ENCODE results near the gene CD163L1. TPM values are rescaled to one million over a fixed set of nuclear protein-coding genes. Genes with fewer than 3 reads are reported as not detected.
A peak's percentile ranks its signal among the peaks of the same experiment; 100 is the strongest.

Gene CD163L1
- total and polyA plus RNA-seq, 2 of the 8 experiments (the other 6 are each of a cell fraction or from before 2014, with no cell fraction given): 0.11 to 0.22 TPM

- ChIA-PET POLR2A (ENCODE audit: partially characterized antibody) (no interaction called here), CTCF (ENCODE audit: partially characterized antibody) (interaction anchor here (0.6 to 1.2 kb wide), 3 partner anchors 48 to 154 kb away, joined by 3 to 8 read pairs (median 3); no protein-coding TSS in a partner anchor)
- no peak overlapping the region for H3K27ac ChIP-seq (ENCODE audit: low read depth, low read length)
- H3K4me3 ChIP-seq (ENCODE audit: extremely low read depth in 1 of 4, insufficient read depth in 2 of 4, low read depth in 3 of 4, low read length in 4 of 4): no peak overlapping the region
- H3K4me2 ChIP-seq (ENCODE audit: insufficient read depth in 1 of 2, low read depth in 2 of 2, low read length in 2 of 2): no peak overlapping the region
- H3K4ac ChIP-seq (replicated peaks; ENCODE audit: insufficient read length, low read depth, low read length): no peak overlapping the region
- 50% methylated on average over 17 of the region's 17 CpGs; no CpG with 5 or more reads in 1 of the 2 experiments for WGBS, 2 experiments (ENCODE audit: extremely low coverage in 1 of 2, insufficient coverage in 1 of 2, insufficient read length in 1 of 2, insufficient replicate concordance in 2 of 2, low coverage in 1 of 2, low lambda C conversion rate in 2 of 2, missing lambda C conversion rate in 1 of 2)
- peak overlapping the region; percentile 35; the same call in 1 of the 2 replicates for H2BK12ac ChIP-seq (ENCODE audit: low read depth, low read length)
- no peaks in the 10 kb centered on the region for H3K27me3 ChIP-seq (replicated peaks in 1 of 4; ENCODE audit: control insufficient read depth in 3 of 4, extremely low read depth in 1 of 4, insufficient read depth in 3 of 4, low read length in 3 of 4)
- H4K91ac ChIP-seq (replicated peaks; ENCODE audit: insufficient read length, low read length): no peak overlapping the region
- H2AFZ ChIP-seq (ENCODE audit: low read length): peak overlapping the region; percentile 94; the same call in 1 of the 2 replicates
- peak overlapping the region; percentile 34; the same call in 1 of the 2 replicates for H2BK20ac ChIP-seq (ENCODE audit: low read length)
- peak overlapping the region; percentile 66; the same call in 1 of the 2 replicates for H4K8ac ChIP-seq (ENCODE audit: extremely low read depth, insufficient read depth, low read length)
- no peak overlapping the region for H3K56ac ChIP-seq (replicated peaks; ENCODE audit: insufficient read length, low read depth, low read length)
- H4K20me1 ChIP-seq (replicated peaks in 1 of 2; ENCODE audit: control insufficient read depth in 1 of 2, insufficient read depth in 2 of 2, low read length in 2 of 2): no peaks in the 10 kb centered on the region
- peak; percentile 38 to 78 for DNase-seq (ENCODE audit: low read depth in 1 of 2, low spot score in 2 of 2)
- H3K79me2 ChIP-seq (ENCODE audit: control insufficient read depth in 1 of 2, insufficient read depth in 2 of 2, low read length in 2 of 2): no peaks in the 10 kb centered on the region
- H3K23me2 ChIP-seq (ENCODE audit: low read depth, low read length): no peaks in the 10 kb centered on the region; the same call in 1 of the 2 replicates
- no peak overlapping the region for H3K9ac ChIP-seq (replicated peaks in 1 of 4; ENCODE audit: extremely low read depth in 1 of 4, low read depth in 3 of 4, low read length in 3 of 4)
- H3K4me1 ChIP-seq (replicated peaks in 1 of 4; ENCODE audit: control insufficient read depth in 3 of 4, insufficient read depth in 4 of 4, low read length in 3 of 4): no peaks in the 10 kb centered on the region
- peak; percentile 72 for FAIRE-seq
- no peak overlapping the region for H3K23ac ChIP-seq (ENCODE audit: insufficient read length)
- no peak overlapping the region for H4K5ac ChIP-seq (ENCODE audit: insufficient read length, low read depth, low read length)
- no peak overlapping the region for H2BK120ac ChIP-seq (replicated peaks; ENCODE audit: low read depth, low read length)
- H2BK15ac ChIP-seq (ENCODE audit: low read length): peak overlapping the region; percentile 54; the same call in 1 of the 2 replicates
- no peak overlapping the region for H2BK5ac ChIP-seq (ENCODE audit: low read depth, low read length)
- H3K36me3 ChIP-seq (ENCODE audit: control insufficient read depth in 2 of 4, insufficient read depth in 4 of 4, low read length in 3 of 4): no peaks in the 10 kb centered on the region
- H3K9me3 ChIP-seq (ENCODE audit: insufficient read depth in 2 of 2, low read depth in 1 of 2, low read length in 1 of 2): no peaks in the 10 kb centered on the region; a peak in 1 of 4 replicates
- no peaks in the 10 kb centered on the region for H3K79me1 ChIP-seq (ENCODE audit: low read depth, low read length)
- H2AK5ac ChIP-seq (ENCODE audit: low read depth, low read length): no peak overlapping the region
- H3K18ac ChIP-seq (ENCODE audit: extremely low read depth, low read length): no peak overlapping the region
- no peak overlapping the region for H3K14ac ChIP-seq (ENCODE audit: insufficient read length)
- no peak for TF ChIP-seq KDM1A (IDR thresholded peaks at IDR 0.05; ENCODE audit: borderline replicate concordance, low read length)
- no peak for TF ChIP-seq CBX8 (IDR thresholded peaks at IDR 0.05; ENCODE audit: borderline replicate concordance, low read depth, low read length)
- TF ChIP-seq CBX5 (IDR thresholded peaks at IDR 0.05; ENCODE audit: low read depth, low read length): no peak
- TF ChIP-seq YY1 (IDR thresholded peaks at IDR 0.05; ENCODE audit: low read depth, low read length): 0 out of 2 replicates have a peak, but pooled peaks have one; percentile 53
- TF ChIP-seq, protein P1, sequence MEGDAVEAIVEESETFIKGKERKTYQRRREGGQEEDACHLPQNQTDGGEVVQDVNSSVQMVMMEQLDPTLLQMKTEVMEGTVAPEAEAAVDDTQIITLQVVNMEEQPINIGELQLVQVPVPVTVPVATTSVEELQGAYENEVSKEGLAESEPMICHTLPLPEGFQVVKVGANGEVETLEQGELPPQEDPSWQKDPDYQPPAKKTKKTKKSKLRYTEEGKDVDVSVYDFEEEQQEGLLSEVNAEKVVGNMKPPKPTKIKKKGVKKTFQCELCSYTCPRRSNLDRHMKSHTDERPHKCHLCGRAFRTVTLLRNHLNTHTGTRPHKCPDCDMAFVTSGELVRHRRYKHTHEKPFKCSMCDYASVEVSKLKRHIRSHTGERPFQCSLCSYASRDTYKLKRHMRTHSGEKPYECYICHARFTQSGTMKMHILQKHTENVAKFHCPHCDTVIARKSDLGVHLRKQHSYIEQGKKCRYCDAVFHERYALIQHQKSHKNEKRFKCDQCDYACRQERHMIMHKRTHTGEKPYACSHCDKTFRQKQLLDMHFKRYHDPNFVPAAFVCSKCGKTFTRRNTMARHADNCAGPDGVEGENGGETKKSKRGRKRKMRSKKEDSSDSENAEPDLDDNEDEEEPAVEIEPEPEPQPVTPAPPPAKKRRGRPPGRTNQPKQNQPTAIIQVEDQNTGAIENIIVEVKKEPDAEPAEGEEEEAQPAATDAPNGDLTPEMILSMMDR (IDR thresholded peaks at IDR 0.05; ENCODE audit: control extremely low read depth in 1 of 3, insufficient read depth in 1 of 3, low read depth in 1 of 3, low read length in 3 of 3): peak; percentile 82 to 93 (median 85)
- no peak for TF ChIP-seq ZNF274 (IDR thresholded peaks at IDR 0.05; ENCODE audit: borderline replicate concordance, extremely low read depth, low read length)
- TF ChIP-seq ASH2L (IDR thresholded peaks at IDR 0.05; ENCODE audit: low read length): no peak
- no peak for TF ChIP-seq POLR2A (IDR thresholded peaks at IDR 0.05; ENCODE audit: control extremely low read depth in 1 of 2, low read depth in 2 of 2, low read length in 2 of 2)
- TF ChIP-seq PHF8 (conservative IDR thresholded peaks at IDR 0.05; ENCODE audit: low read depth, low read length): no peak
- no peak for TF ChIP-seq KDM4A (IDR thresholded peaks at IDR 0.05; ENCODE audit: low read depth, low read length, severe bottlenecking)
Measured at GRCh38 chr12:7374423-7375144, 69.4 kb downstream of the CD163L1 start.
